ENCODE measurements around the gene NEXN.

NEXN gene

GRCh38 chr1:77991638-77992037, 103.2 kb downstream of the NEXN start:
- Histone ChIP-seq H3K79me2 (ENCODE audit: insufficient read depth, low read length) (peaks cover 52% of the 10 kb centered on the region), H3K9ac (ENCODE audit: low read length) (no peak overlapping the region), H2AFZ (ENCODE audit: low read depth, low read length, severe bottlenecking) (no peak overlapping the region), H3K4me3 (ENCODE audit: insufficient read depth, low read length, poor library complexity, severe bottlenecking) (no peak overlapping the region), H3K36me3 (ENCODE audit: low read length) (peaks cover 15% of the 10 kb centered on the region; the same call in 1 of the 2 replicates), H3K27me3 (ENCODE audit: low read length) (no peaks in the 10 kb centered on the region), H3K9me3 (ENCODE audit: insufficient read depth, low read length) (no peaks in the 10 kb centered on the region), H3K4me2 (ENCODE audit: low read depth, low read length, poor library complexity, severe bottlenecking) (no peak overlapping the region), H3K27ac (ENCODE audit: low read depth, low read length) (no peak overlapping the region), H4K20me1 (ENCODE audit: low read depth, low read length) (no peaks in the 10 kb centered on the region), H3F3A (ENCODE audit: insufficient read depth) (peaks cover 3% of the 10 kb centered on the region; the same call in 1 of the 2 replicates), H3K9me2 (replicated peaks; ENCODE audit: insufficient read depth, low read length) (no peaks in the 10 kb centered on the region)
- TF ChIP-seq CTCF (IDR thresholded peaks at IDR 0.05; ENCODE audit: insufficient read depth, low read length, poor library complexity, severe bottlenecking) (no peak), EZH2phosphoT487 (conservative IDR thresholded peaks at IDR 0.05; ENCODE audit: low read length) (no peak)
